Tibial nerve (tissue), 4 donors: Measurements from ENCODE around the gene KCNJ9. TPM values are rescaled to one million over a fixed set of nuclear protein-coding genes. Genes with fewer than 3 reads are reported as not detected.

ENCODE experiments used
- DNase-seq, 2 donors: peaks; one replicate each; pipeline ENCODE4 v3.0.0-alpha.2; 2019; ENCODE audit warnings: low spot score in 2 of 2
- H3K27ac ChIP-seq, 4 donors: fragments of 200-600 bp; sonication (generic) in 3 of 4; one replicate each; pipeline ENCODE4 v1.5.1; 2017 to 2019; ENCODE audit warnings: mild to moderate bottlenecking in 1 of 4
- H3K27me3 ChIP-seq, 2 donors: fragments of 200-600 bp; sonication (generic) in 1 of 2; one replicate each; pipeline versions ENCODE4 v1.5.1 to v1.6.0; 2017 to 2019
- H3K36me3 ChIP-seq, 3 donors: fragments of 200-600 bp; sonication (generic); one replicate each; pipeline ENCODE4 v1.5.1; 2018 to 2019
- H3K4me1 ChIP-seq, 4 donors: fragments of 200-600 bp; sonication (generic) in 3 of 4; one replicate each; pipeline ENCODE4 v1.5.1; 2017 to 2019
- H3K4me3 ChIP-seq, 4 donors: fragments of 200-600 bp; sonication (generic) in 3 of 4; one replicate each; pipeline ENCODE4 v1.5.1; 2017 to 2019; ENCODE audit warnings: mild to moderate bottlenecking in 1 of 4, moderate library complexity in 1 of 4
- H3K9me3 ChIP-seq, 4 donors: fragments of 200-600 bp; sonication (generic) in 3 of 4; one replicate each; pipeline ENCODE4 v1.5.1; 2017 to 2019
- EP300 ChIP-seq, 2 donors: sonication (generic); formaldehyde crosslinking; IDR thresholded peaks; one replicate each; pipeline ENCODE4 v1.6.1; 2017; ENCODE audit warnings: antibody characterized with exemption in 2 of 2, mild to moderate bottlenecking in 1 of 2
- POLR2A ChIP-seq, 2 donors: fragments of 450-650 bp; IDR thresholded peaks; one replicate each; pipeline ENCODE4 v1.6.1; 2017; ENCODE audit warnings: antibody characterized with exemption in 2 of 2, mild to moderate bottlenecking in 2 of 2, moderate library complexity in 2 of 2
- WGBS, 2 donors: methylation state at CpG; one replicate each; pipeline ENCODE4 v1.1.5; 2018; 5-methylcytosine and 5-hydroxymethylcytosine counted together
- total RNA-seq, 4 donors: library from RNA; depleted of rRNA; stranded (reverse); fragments of >200 nt; gene quantifications; one replicate each; pipeline ENCODE4 v1.1.0, GENCODE V29; 2016
- TF ChIP-seq, protein P1 (sequence below), 5 experiments: fragments of 200-600 bp in 3 of 5; fragments of 450-650 bp in 2 of 5; sonication (generic) in 3 of 5; IDR thresholded peaks; one replicate each; pipeline ENCODE4 v1.5.1; 2016 to 2019; ENCODE audit warnings: antibody characterized with exemption in 5 of 5, mild to moderate bottlenecking in 3 of 5, moderate library complexity in 2 of 5

KCNJ9 gene
- total RNA-seq, 4 donors from 2014 or later = 0.60 TPM; not detected in 3

DNA sequence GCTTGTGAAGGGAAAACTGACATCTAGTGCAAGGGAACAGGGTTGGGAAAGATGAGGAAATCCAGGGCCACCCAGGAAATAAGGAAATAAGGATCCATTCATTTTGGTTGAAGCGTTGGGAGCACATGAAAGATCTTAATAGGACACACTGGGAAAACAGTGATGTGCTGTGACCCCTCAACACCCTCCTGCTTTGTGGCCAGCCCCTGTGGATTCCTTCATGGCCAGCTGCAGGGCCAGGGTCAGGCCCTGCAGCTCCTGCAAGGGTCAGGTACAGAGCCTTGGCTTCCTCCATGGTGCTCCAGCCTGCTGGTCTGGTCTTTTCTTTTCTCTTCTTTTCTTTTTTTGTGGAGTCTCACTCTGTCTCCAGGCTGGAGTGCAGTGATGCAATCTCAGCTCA is 30.7 kb upstream of the KCNJ9 start:
- Histone ChIP-seq H3K4me3 (no peak overlapping the region), H3K27ac (no peak overlapping the region), H3K4me1 (peaks cover 0 to 46% (median 18%) of the 10 kb centered on the region in 4 donors), H3K36me3 (no peaks in the 10 kb centered on the region), H3K9me3 (no peaks in the 10 kb centered on the region), H3K27me3 (no peaks in the 10 kb centered on the region)
- no peak for DNase-seq
- whole genome bisulfite sequencing, 2 donors = 24 to 42% methylated on average over 1 of the region's 1 CpG
- no peak for TF ChIP-seq EP300 (IDR thresholded peaks at IDR 0.05)
- TF ChIP-seq, protein P1, sequence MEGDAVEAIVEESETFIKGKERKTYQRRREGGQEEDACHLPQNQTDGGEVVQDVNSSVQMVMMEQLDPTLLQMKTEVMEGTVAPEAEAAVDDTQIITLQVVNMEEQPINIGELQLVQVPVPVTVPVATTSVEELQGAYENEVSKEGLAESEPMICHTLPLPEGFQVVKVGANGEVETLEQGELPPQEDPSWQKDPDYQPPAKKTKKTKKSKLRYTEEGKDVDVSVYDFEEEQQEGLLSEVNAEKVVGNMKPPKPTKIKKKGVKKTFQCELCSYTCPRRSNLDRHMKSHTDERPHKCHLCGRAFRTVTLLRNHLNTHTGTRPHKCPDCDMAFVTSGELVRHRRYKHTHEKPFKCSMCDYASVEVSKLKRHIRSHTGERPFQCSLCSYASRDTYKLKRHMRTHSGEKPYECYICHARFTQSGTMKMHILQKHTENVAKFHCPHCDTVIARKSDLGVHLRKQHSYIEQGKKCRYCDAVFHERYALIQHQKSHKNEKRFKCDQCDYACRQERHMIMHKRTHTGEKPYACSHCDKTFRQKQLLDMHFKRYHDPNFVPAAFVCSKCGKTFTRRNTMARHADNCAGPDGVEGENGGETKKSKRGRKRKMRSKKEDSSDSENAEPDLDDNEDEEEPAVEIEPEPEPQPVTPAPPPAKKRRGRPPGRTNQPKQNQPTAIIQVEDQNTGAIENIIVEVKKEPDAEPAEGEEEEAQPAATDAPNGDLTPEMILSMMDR (IDR thresholded peaks at IDR 0.05) = no peak
- no peak for TF ChIP-seq POLR2A (IDR thresholded peaks at IDR 0.05)

DNA sequence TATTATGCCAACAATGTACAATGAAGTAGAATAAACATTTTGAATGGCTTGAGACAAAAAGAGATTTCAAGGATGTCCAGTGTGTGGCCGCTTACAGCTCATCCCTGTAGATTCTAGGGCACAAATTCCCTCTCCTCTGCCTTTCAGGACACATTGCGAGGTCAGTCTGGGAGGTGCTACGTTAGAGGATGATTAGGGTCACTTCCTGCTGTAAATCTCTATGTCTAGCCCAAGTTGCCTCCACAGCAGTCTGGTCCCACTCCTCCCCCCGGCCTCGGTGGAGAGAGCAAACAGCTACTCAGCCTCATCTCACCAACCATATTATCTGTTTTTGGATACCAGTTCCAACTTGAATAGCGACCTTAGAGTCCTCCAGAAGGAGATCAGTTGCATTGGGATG is 28.4 kb upstream of the KCNJ9 start:
- H3K4me1 ChIP-seq = peaks cover 0 to 24% (median 6%) of the 10 kb centered on the region in 4 donors
- peaks cover 0 to 5% of the 10 kb centered on the region in 2 donors for H3K27me3 ChIP-seq
- 56 to 67% methylated on average over 6 of the region's 6 CpGs for WGBS, 2 donors
- no peaks in the 10 kb centered on the region for H3K36me3 ChIP-seq
- H3K27ac ChIP-seq = no peak overlapping the region
- no peak overlapping the region for H3K4me3 ChIP-seq
- DNase-seq = no peak
- no peaks in the 10 kb centered on the region for H3K9me3 ChIP-seq
- TF ChIP-seq, protein P1 (IDR thresholded peaks at IDR 0.05) = no peak
- no peak for TF ChIP-seq POLR2A (IDR thresholded peaks at IDR 0.05)
- no peak for TF ChIP-seq EP300 (IDR thresholded peaks at IDR 0.05)

DNA sequence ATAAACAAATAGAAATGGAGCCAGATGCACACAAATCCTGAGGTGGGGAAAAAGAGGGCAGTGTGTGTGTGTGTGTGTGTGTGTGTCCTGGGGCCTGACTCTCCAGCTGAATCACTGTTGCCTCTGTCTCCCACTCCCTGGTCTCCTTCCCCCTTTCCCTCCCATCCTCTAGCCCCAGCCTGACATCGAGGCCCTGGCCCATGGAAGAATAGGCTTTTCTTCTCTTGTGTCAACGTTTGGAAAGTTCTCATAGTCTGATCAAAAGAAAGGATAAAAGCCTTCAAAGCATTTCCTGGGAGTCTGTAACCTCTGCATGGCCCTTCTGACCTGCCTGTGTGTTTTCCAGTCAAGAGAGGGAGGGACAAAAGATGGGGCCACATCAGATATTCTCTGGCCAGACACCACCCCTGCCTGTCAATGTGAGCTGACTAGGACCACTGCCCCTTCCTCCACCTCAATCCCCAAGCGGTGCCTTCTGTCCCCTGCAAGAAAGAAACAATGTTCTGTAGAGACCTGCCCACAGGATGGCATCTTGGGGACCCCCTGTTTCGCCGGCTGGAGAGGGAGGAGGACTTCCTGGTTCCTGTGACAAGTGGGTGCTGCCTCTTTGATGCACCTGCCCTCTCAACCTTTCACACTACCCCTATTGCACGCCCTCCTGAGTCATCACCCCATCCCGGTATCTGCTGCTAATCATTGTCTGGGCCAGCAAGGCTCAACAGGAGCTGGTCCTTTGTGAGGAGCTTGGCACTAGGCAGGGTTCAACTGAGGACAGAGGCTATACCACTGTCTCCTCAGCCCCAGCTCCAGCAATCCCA is 27.6 kb upstream of the KCNJ9 start:
- no peaks in the 10 kb centered on the region for H3K36me3 ChIP-seq
- peaks cover 0 to 5% of the 10 kb centered on the region in 2 donors for H3K27me3 ChIP-seq

DNA sequence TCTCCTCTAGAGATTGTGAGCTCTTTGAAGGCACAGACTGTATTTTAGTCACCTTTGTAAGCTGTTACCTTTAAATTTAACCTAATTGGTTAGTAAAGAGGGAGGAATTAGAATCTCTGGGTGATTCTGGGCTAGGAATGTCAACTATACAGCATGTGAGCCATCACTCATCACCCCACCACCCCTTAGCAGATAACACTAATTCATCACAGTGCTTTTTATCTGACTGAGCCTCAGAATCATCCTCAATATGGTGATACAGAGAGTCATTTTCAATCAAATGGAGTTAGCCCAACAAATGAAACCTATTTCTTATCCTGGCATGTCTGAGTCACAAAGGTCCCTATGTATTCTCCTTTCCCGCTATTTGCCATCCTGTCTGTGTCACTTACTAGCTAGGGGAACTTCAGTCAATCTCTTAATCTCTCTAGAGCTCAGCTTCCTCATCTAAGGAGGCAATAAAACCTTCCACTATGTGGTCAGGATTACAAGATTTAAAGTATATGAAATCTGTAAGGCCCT is 24.6 kb upstream of the KCNJ9 start:
- 82 to 86% methylated on average over 1 of the region's 1 CpG for WGBS, 2 donors
- TF ChIP-seq, protein P1 (IDR thresholded peaks at IDR 0.05) = no peak
- Histone ChIP-seq H3K36me3 (no peaks in the 10 kb centered on the region), H3K4me3 (no peak overlapping the region), H3K27me3 (peaks cover 0 to 5% of the 10 kb centered on the region in 2 donors), H3K4me1 (peaks cover 0 to 23% (median 3%) of the 10 kb centered on the region in 4 donors), H3K9me3 (no peaks in the 10 kb centered on the region), H3K27ac (no peak overlapping the region)
- DNase-seq = no peak

More for the DNA sequence above, 27.6 kb upstream of the KCNJ9 start:
- Histone ChIP-seq H3K27ac (no peak overlapping the region), H3K4me3 (no peak overlapping the region), H3K9me3 (no peaks in the 10 kb centered on the region), H3K4me1 (peaks cover 0 to 19% (median 3%) of the 10 kb centered on the region in 4 donors)
- no peak for DNase-seq
- 48 to 52% methylated on average over 7 of the region's 7 CpGs for WGBS, 2 donors
- TF ChIP-seq POLR2A (IDR thresholded peaks at IDR 0.05) (no peak), EP300 (IDR thresholded peaks at IDR 0.05) (no peak)
- TF ChIP-seq, protein P1 (IDR thresholded peaks at IDR 0.05) = no peak

DNA sequence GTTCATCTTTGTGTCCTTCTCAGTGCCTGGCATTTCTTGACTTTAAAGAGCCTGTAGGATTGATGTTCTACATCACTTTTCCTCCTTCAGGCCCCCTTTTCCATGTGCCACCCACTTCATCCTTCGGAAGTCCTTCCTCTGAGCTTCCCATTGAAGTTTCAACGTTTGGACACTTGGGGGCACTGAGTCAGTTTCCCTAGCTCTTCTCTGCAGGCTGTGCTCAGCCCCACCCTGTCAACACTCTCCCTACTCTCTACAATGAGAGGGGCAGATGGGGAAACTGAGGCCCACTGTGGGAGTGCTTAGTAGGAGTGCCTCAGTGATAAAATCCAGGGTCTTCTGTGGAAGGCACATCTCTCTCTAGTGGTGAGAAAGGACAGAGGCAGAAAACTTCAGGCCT is 23.3 kb upstream of the KCNJ9 start:
- DNase-seq = no peak
- Histone ChIP-seq H3K4me1 (peaks cover 0 to 33% (median 4%) of the 10 kb centered on the region in 4 donors), H3K4me3 (no peak overlapping the region), H3K27me3 (peaks cover 0 to 5% of the 10 kb centered on the region in 2 donors), H3K9me3 (no peaks in the 10 kb centered on the region), H3K36me3 (no peaks in the 10 kb centered on the region), H3K27ac (no peak overlapping the region)
- 38 to 44% methylated on average over 2 of the region's 2 CpGs for WGBS, 2 donors
- TF ChIP-seq EP300 (IDR thresholded peaks at IDR 0.05) (no peak), POLR2A (IDR thresholded peaks at IDR 0.05) (no peak)
- TF ChIP-seq, protein P1 (IDR thresholded peaks at IDR 0.05) = peak in 1 of 5 experiments; percentile 6
